IPS-11a (cell line): ENCODE data around the gene DIP2C.
"Not testable (repeated sequence)": the region's sequence is repeated elsewhere in the genome, so short reads cannot be mapped to it uniquely, and the experiment has no call there.

ENCODE experiments used
- H3K4me3 ChIP-seq: one replicate; pipeline ENCODE4 v1.5.1; 2013; ENCODE audit warnings: low read depth, low read length, control low read depth

DIP2C gene

DNA sequence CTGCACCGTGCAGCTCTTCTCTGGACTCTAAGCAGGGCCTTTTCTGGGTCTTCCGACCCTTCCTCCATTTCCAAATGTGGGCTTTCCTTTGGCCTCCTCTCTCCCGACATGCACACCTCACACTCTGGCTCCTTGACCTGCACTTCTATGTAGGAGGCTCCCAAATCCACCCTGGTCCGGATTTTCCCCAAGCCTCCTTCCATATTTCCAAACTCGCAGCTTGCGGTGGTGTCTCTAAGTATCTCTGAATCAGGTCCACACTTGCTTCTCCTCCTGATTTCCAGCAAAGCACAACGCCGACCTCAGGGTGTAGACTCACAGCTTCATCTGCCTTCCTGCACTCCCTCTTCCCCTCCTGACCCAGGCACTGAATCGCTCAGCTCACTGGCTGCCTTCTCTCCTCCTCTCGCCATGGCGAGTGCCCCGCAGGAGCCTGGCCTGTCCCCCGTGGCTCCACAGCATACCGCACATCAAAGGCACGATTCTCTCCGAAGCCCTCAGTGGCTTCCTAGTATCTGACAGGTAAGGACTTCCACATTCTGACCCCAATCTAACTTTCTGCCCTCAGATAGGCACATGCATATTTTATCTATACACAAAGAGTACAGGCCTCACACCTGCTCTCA, 27.8 kb downstream of the DIP2C start:
- no peak overlapping the region for H3K4me3 ChIP-seq

DNA sequence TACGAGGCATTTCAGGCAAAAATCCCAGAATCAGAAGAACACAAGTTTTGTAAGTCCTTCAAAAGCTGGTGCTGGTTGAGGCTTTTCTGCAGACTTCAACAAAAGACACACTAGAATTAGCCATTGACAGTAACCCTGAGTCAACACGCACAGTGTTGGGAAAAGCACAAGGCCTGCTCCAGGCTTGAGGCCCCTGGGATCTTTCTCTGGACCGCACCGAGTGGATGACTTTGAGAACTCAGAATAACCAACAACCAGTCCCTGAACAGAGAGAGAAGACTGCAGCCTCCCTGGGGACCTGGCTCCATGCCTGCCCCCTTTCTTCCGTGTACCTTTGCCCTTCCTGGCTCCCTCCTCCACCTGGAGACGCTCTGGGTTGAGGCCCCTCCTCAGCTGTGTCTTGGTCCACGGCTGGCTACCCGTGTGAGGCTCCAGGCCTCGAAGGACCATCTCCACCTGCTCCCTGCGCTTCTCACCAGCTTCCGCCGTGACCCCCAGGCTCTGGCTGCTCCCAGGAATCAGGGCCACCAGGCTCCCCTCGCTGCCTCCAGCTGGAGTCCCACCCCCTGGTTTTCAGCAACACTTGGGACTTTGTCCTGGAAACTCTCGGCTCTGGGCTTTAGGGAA, 28.4 kb downstream of the DIP2C start:
- no peak overlapping the region for H3K4me3 ChIP-seq

DNA sequence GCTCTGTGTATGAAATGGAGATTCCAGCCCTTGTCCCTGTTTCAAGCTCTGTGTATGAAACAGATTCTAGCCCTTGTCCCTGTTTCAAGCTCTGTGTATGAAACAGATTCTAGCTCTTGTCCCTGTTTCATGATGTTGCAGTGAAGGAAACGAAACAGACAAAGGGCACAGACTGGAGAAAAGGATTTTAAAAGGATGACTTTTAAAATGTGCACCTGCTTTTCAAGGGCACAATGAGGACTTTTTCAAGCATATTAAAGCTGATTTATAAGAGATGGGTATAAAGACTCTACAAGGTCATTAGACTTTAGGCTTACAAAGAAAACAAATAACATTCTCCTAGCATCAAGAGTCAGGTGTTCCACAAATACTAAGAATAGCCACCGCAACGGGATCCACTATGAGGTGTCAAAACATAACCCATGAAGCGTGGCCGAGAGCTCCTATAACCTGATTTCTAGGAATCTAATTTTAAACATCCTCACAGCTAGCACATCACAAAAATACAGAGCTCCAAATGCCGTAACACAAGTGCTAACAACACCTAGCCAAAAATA, 29.0 kb downstream of the DIP2C start:
- H3K4me3 ChIP-seq = no peak overlapping the region

DNA sequence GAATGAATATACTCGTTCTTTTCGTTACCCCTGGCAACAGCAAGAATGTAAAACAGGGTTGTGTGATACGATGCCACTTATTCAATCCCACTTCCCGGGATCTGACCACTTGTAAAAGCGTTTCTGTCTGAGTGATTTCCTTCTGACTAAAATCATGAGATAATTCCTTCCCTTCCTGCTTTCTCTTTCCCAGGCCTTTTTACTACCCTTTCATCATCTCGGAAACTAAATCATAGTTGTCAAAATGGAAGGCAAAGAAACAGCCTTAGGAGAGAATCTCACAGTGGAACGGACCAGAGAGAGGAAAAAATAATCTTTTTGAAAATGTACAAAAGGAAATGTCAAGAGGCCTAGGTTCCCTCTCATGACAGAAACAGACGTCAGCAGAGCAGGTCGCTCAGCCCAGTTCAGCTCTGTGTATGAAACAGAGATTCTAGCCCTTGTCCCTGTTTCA, 29.8 kb downstream of the DIP2C start:
- H3K4me3 ChIP-seq = no peak overlapping the region

GRCh38 chr10:657816-658350, 31.6 kb downstream of the DIP2C start:
- not testable (repeated sequence) for H3K4me3 ChIP-seq

DNA sequence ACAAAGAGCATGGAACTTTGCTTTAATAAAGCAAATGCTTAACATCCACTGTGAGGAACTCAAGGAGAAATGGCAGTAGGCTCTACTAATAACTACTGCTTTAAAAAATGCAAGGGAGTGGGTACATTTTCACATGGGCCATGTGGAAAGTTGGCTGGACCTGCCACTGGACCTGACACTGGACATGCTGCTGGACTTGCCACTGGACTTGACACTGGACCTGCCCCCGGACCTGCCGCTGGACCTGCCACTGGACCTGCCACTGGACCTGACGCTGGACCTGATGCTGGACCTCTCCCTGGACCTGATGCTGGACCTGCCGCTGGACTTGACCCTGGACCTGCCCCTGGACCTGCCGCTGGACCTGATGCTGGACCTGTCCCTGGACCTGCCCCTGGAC, 32.6 kb downstream of the DIP2C start:
- H3K4me3 ChIP-seq = no peak overlapping the region

- H3K4me3 ChIP-seq = no peak overlapping the region
These were observed 34.3 kb downstream of the DIP2C start for GRCh38 chr10:655184-655583.

GRCh38 chr10:654647-654996, 34.8 kb downstream of the DIP2C start:
- H3K4me3 ChIP-seq = no peak overlapping the region

DNA sequence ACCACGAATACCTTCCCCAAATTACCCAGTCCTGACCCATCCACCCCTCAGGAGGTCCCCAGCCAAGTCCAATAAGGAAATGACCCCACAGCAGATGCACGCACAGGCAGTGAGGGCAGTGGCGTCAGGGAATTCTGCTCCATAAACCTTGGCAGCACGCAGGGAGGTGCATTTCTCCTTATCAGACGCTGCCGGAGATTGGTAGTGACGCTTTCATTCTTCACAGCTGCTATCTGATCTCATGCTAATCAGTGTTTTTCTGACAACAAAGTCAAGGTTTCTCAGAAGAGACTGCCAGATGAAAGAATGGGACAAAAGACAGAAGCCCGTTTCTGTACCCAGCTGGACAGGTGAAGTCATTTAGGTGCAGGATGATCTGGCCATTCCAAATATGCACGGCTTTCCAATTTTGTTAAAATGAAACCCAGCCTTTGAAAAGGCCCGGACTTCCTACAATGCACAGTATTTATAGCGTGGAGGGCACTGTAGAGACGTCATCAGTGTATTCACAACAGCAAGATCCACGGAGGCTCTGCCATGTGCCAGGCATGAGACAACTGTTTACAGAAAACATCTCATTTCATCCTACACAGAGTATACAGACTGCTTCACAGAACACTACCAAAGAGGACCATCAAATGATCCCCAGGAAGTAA, 35.3 kb downstream of the DIP2C start:
- H3K4me3 ChIP-seq = no peak overlapping the region

DNA sequence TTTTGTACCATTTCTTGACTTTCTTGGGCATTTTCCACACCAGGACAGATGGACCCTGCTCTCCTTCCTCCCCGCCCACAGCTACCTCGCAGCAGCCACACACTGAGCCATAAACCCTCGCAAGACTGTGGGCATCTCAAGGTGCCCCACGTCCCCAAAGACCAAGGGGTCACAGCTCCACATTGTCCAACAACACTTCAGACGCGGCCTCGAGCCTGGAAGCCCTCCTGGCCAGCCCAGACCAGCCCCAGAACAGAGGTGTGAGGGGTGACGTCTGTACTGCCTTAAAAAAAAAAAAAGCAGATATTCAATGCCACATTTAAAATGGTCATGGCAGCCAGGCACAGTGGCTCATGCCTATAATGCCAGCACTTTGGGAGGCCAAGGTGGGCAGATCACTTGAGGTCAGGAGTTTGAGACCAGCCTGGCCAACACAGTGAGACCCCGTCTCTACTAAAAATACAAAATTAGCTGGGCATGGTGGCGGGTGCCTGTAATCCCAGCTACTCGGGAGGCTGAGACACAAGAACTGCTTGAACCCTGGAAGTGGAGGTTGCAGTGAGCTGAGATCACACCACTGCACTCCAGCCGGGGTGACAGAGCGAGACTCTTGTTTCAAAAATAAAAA, 36.5 kb downstream of the DIP2C start:
- H3K4me3 ChIP-seq = not testable (repeated sequence)

DNA sequence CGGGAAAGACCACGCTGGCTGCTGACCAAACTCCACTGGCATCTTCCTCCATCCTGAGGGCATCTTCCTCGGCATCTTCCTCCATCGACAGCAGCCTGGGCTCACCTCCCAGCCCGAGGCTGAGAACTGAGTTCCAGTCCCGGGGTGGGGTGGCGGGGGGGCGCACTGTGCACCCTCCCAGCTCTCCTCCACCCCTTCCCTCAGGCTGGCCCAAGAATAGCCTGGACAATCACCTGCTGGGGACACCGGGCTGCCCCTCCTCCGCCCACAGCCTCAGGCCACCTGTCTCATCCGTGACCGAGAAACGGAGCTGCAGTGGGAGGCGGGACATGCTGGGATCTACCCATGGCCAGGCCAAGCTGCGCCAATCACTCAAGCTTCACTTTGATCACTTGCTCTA, 37.2 kb downstream of the DIP2C start:
- H3K4me3 ChIP-seq = no peak overlapping the region

GRCh38 chr10:651692-652091, 37.8 kb downstream of the DIP2C start:
- no peak overlapping the region for H3K4me3 ChIP-seq

DNA sequence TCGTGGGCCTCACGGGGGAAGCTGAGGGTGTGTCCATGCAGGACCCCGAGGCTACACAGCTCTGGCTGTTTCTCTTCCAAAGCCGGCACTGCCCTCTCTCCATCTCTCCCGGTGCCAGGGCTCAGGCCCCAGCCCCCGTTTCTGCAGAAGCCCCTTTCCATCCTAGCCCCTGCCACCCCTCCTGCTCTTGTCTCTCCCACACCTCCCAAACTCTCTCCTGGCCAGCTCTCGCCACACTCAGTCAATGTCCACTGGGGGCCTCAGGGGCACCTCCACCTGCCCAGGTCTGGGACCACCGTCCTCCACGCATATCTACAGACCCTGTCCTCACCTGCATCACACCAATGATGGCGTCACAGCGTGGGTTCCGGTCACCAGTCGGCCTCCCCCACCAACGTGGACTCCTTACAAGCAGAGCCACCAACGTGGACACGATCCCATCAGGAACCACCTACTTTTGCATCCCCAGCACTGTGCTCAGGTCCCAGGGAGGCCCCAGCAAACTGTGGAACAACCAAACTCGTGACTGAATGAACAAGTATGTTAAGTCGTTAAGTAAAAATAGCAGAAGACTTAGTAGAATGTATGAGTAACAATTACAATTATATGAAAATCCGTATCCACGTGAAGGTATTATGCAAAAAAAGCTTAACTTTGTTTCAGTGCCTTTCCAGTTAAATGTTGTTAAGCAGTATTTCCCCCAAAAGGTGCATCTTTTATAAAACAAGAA, 38.4 kb downstream of the DIP2C start:
- H3K4me3 ChIP-seq = no peak overlapping the region

DNA sequence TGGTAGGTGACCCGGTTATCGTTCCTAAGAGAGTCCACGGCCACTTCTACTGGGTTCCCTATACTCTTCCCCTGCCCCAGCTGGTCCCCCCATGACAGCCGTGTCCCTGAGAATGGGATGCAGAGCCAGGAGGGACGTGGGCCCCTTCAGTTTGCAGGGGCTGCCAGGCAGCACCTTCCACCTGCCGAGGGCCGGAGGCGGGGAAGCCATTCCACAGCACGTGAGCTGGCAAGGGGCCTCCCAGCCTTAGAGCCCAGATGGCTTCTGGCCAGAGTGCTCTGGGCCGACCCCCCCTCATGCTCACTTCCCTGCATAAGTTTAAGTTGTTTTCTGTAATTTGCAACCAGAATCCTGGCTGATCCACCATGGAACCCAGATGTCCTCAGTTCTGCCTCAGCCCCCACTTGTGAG, 39.0 kb downstream of the DIP2C start:
- H3K4me3 ChIP-seq = no peak overlapping the region

DNA sequence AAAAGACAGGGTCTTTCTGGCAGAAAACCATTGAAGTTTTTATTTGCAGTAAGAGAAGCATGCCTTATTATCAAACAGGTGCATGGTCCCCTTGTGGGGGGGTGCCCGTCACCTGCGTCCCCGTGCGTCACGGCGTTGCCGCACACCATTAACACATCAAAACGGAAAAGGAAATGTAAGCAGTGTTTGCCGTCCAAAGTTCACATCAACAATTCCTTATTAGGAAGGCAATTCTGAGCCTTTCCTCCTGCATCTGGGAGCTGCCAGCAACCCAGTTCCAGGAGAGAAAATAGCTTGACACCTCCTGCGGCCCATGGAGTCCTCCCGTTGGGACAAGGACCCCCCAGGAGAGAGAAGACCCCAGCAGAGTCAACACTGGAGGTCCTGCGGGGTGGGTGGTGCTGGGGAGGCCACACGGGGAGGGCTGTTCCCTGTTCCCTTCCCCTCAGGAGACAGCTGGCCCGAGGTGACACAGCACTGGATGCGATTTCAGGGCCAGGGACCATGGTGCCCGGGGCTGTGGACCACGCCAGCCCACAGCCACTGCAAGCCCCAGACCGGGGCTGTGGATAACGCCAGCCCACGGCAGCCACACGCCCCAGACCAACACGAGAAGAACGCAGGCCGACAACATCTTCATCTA, 39.5 kb downstream of the DIP2C start:
- no peak overlapping the region for H3K4me3 ChIP-seq

GRCh38 chr10:649445-649797, 40.0 kb downstream of the DIP2C start:
- no peak overlapping the region for H3K4me3 ChIP-seq

- H3K4me3 ChIP-seq = not testable (repeated sequence)
These were observed 42.4 kb downstream of the DIP2C start for GRCh38 chr10:647019-647418.

DNA sequence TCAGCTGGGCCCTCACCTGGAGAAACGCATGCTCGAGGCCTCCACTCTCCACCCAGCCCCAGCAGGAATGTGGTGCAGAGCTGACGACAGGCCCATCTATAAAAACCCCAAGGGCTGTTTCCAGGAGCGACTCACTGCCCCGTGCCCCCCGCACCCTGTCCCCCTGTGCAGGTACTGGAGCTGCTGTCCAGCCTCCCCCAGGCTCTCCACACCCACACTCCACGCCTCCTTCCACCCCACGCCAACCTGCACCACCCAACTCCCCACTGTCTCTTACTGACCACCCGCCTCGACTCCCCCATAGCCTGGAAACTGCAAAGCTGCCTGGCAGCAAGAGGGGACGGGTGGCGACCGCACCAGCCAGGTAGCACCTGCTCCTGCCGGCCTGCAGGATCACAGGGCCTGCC, 43.3 kb downstream of the DIP2C start:
- no peak overlapping the region for H3K4me3 ChIP-seq

GRCh38 chr10:644943-645334, 44.5 kb downstream of the DIP2C start:
- no peak overlapping the region for H3K4me3 ChIP-seq
